Glutamatergic neuron (in vitro differentiated cells): ENCODE results near the gene RABL6. TPM values are rescaled to one million over a fixed set of nuclear protein-coding genes. Genes with fewer than 3 reads are reported as not detected.

Experiments used
- DNase-seq: peaks from one replicate; pipeline ENCODE4 v3.0.0; 2022
- H3K27ac Mint-ChIP-seq: one replicate; pipeline ENCODE4 v1.8.0; 2020; ENCODE audit warnings: mild to moderate bottlenecking, mixed read lengths, inconsistent platforms; ENCODE audit not compliant: unreplicated experiment
- H3K27me3 Mint-ChIP-seq: one replicate; pipeline ENCODE4 v1.8.0; 2020; ENCODE audit warnings: mild to moderate bottlenecking, moderate library complexity, mixed read lengths, inconsistent platforms; ENCODE audit not compliant: unreplicated experiment
- H3K36me3 Mint-ChIP-seq: one replicate; pipeline ENCODE4 v1.8.0; 2020; ENCODE audit warnings: mild to moderate bottlenecking, mixed read lengths, inconsistent platforms; ENCODE audit not compliant: unreplicated experiment
- H3K4me1 Mint-ChIP-seq: one replicate; pipeline ENCODE4 v1.8.0; 2020; ENCODE audit warnings: mild to moderate bottlenecking, low read depth, mixed read lengths, inconsistent platforms; ENCODE audit not compliant: unreplicated experiment
- H3K4me3 Mint-ChIP-seq: one replicate; pipeline ENCODE4 v1.8.0; 2020; ENCODE audit warnings: mild to moderate bottlenecking, mixed read lengths, inconsistent platforms; ENCODE audit not compliant: unreplicated experiment
- H3K9me3 Mint-ChIP-seq: one replicate; pipeline ENCODE4 v1.8.0; 2020; ENCODE audit warnings: mild to moderate bottlenecking, moderate library complexity, mixed read lengths, inconsistent platforms; ENCODE audit not compliant: unreplicated experiment
- total RNA-seq: library from RNA; stranded (reverse); fragmentation: NEBNext Ultra II Directional; extraction: Animal tissue kit (Norgen Biotek cat#: 25700); gene quantifications from one replicate; pipeline ENCODE4 v1.2.1, GENCODE V29; 2021; ENCODE audit not compliant: unreplicated experiment
- TF ChIP-seq, protein P1 (sequence below): fragments of 200-600 bp; sonication (generic); IDR thresholded peaks from one replicate; pipeline ENCODE4 v1.5.0; 2021; ENCODE audit not compliant: partially characterized antibody, unreplicated experiment

The RABL6 gene
- total RNA-seq, 1 donor from 2014 or later, result 149 TPM

DNA sequence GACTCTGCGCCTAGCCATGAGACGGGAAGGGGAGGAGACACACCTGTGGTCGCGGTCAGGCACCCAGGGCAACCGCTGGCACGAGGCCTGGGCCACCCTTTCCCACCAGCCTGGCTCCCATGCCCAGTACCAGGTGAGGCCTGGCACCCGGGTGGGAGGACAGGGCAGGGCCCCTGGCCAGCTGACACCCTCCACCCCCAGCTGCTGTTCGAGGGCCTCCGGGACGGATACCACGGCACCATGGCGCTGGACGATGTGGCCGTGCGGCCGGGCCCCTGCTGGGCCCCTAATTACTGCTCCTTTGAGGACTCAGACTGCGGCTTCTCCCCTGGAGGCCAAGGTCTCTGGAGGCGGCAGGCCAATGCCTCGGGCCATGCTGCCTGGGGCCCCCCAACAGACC lies 49.4 kb downstream of the RABL6 start:
- DNase-seq, result peak; percentile 25
- TF ChIP-seq, protein P1, sequence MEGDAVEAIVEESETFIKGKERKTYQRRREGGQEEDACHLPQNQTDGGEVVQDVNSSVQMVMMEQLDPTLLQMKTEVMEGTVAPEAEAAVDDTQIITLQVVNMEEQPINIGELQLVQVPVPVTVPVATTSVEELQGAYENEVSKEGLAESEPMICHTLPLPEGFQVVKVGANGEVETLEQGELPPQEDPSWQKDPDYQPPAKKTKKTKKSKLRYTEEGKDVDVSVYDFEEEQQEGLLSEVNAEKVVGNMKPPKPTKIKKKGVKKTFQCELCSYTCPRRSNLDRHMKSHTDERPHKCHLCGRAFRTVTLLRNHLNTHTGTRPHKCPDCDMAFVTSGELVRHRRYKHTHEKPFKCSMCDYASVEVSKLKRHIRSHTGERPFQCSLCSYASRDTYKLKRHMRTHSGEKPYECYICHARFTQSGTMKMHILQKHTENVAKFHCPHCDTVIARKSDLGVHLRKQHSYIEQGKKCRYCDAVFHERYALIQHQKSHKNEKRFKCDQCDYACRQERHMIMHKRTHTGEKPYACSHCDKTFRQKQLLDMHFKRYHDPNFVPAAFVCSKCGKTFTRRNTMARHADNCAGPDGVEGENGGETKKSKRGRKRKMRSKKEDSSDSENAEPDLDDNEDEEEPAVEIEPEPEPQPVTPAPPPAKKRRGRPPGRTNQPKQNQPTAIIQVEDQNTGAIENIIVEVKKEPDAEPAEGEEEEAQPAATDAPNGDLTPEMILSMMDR, result no peak
- no peaks in the 10 kb centered on the region for H3K27me3 Mint-ChIP-seq
- H3K27ac Mint-ChIP-seq, result no peak overlapping the region
- peaks cover 2% of the 10 kb centered on the region for H3K9me3 Mint-ChIP-seq
- peaks cover 2% of the 10 kb centered on the region for H3K4me1 Mint-ChIP-seq
- no peaks in the 10 kb centered on the region for H3K36me3 Mint-ChIP-seq
- no peak overlapping the region for H3K4me3 Mint-ChIP-seq

GRCh38 chr9:136857581-136858412 lies 50.0 kb downstream of the RABL6 start:
- TF ChIP-seq, protein P1, result no peak
- H3K4me1 Mint-ChIP-seq, result peaks cover 2% of the 10 kb centered on the region
- no peaks in the 10 kb centered on the region for H3K27me3 Mint-ChIP-seq
- peak; percentile 23 for DNase-seq
- no peak overlapping the region for H3K4me3 Mint-ChIP-seq
- no peaks in the 10 kb centered on the region for H3K36me3 Mint-ChIP-seq
- no peak overlapping the region for H3K27ac Mint-ChIP-seq
- peaks cover 3% of the 10 kb centered on the region for H3K9me3 Mint-ChIP-seq

- H3K27me3 Mint-ChIP-seq, result no peaks in the 10 kb centered on the region
- peaks cover 4% of the 10 kb centered on the region for H3K9me3 Mint-ChIP-seq
- H3K4me1 Mint-ChIP-seq, result peaks cover 2% of the 10 kb centered on the region
- TF ChIP-seq, protein P1, result no peak
- peak; percentile 16 for DNase-seq
- H3K27ac Mint-ChIP-seq, result no peak overlapping the region
- no peaks in the 10 kb centered on the region for H3K36me3 Mint-ChIP-seq
- no peak overlapping the region for H3K4me3 Mint-ChIP-seq
Measured at GRCh38 chr9:136858452-136858843, 50.7 kb downstream of the RABL6 start.

DNA sequence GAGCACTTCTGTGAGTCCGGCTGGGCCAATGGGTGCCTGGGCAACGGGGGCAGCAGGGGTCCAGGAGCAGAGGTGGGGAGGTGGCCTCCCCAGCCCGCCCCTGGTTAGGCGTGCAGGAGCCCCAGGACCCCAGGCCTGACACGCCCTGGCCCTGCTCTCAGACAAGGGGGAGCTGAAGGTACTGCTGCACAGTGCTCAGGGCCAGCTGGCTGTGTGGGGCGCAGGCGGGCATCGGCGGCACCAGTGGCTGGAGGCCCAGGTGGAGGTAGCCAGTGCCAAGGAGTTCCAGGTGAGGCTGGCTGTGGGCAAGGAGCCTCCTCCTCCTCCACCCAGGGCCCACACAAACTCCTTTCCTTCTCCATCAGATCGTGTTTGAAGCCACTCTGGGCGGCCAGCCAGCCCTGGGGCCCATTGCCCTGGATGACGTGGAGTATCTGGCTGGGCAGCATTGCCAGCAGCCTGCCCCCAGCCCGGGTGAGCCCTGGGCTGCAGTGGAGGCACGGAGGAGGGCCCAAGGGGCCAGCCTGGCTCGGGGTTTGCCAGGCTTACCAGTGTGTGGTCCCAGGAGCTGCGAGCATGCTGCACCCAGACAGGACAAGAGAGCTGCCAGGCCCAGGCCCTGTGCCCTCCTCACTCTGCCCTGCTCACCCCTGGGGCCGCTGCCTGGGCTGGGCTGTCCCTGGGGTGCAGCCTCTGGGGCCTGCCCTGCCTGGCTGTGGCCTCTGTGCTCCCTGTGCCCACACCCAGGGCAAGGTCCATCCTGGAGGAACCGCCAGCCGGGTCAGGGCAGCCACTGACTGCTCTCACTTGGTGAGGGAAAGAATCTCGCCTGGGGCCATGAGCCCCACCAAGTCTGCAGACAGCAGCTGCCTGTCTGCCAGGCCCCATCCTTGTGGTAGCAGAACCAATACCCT lies 51.4 kb downstream of the RABL6 start:
- no peak overlapping the region for H3K27ac Mint-ChIP-seq
- DNase-seq, result no peak
- no peaks in the 10 kb centered on the region for H3K27me3 Mint-ChIP-seq
- TF ChIP-seq, protein P1, result no peak
- H3K4me1 Mint-ChIP-seq, result peaks cover 5% of the 10 kb centered on the region
- H3K36me3 Mint-ChIP-seq, result no peaks in the 10 kb centered on the region
- H3K4me3 Mint-ChIP-seq, result no peak overlapping the region
- peaks cover 6% of the 10 kb centered on the region for H3K9me3 Mint-ChIP-seq
